ENCODE measurements around the gene USP8.
"Not testable (repeated sequence)": the region's sequence is repeated elsewhere in the genome, so short reads cannot be mapped to it uniquely, and the experiment has no call there.

USP8 gene

GRCh38 chr15:50452927-50453326, 28.7 kb downstream of the USP8 start:
- no peak for DNase-seq

GRCh38 chr15:50458348-50459112, 34.3 kb downstream of the USP8 start:
- DNase-seq = no peak

GRCh38 chr15:50463423-50464358, 39.5 kb downstream of the USP8 start:
- DNase-seq = no peak

GRCh38 chr15:50471072-50471471, 46.9 kb downstream of the USP8 start:
- no peak for DNase-seq

- DNase-seq = no peak
Measured at GRCh38 chr15:50476143-50476542, 51.9 kb downstream of the USP8 start.

GRCh38 chr15:50484781-50485180, 60.6 kb downstream of the USP8 start:
- no peak for DNase-seq

GRCh38 chr15:50485389-50485788, 61.2 kb downstream of the USP8 start:
- DNase-seq = no peak

- no peak for DNase-seq
Measured at GRCh38 chr15:50487287-50487686, 63.1 kb downstream of the USP8 start.

GRCh38 chr15:50493625-50494024, 69.4 kb downstream of the USP8 start:
- no peak for DNase-seq

GRCh38 chr15:50494547-50494946, 70.3 kb downstream of the USP8 start:
- not testable (repeated sequence) for DNase-seq

GRCh38 chr15:50496692-50497091, 72.5 kb downstream of the USP8 start:
- no peak for DNase-seq

- no peak for DNase-seq
Measured at GRCh38 chr15:50500352-50500751, 76.1 kb downstream of the USP8 start.

- no peak for DNase-seq
Measured at GRCh38 chr15:50501815-50502214, 77.6 kb downstream of the USP8 start.

GRCh38 chr15:50503144-50503543, 78.9 kb downstream of the USP8 start:
- DNase-seq = no peak

- not testable (repeated sequence) for DNase-seq
Measured at GRCh38 chr15:50505656-50506055, 81.5 kb downstream of the USP8 start.

GRCh38 chr15:50506121-50506520, 81.9 kb downstream of the USP8 start:
- DNase-seq = no peak

GRCh38 chr15:50513001-50513400, 88.8 kb downstream of the USP8 start:
- DNase-seq = no peak

- DNase-seq = no peak
Measured at GRCh38 chr15:50519740-50520425, 95.7 kb downstream of the USP8 start.

- DNase-seq = no peak
Measured at GRCh38 chr15:50523851-50524251, 99.6 kb downstream of the USP8 start.

- no peak for DNase-seq
Measured at GRCh38 chr15:50531163-50531562, 107.0 kb downstream of the USP8 start.

GRCh38 chr15:50531766-50532165, 107.6 kb downstream of the USP8 start:
- DNase-seq = no peak

- DNase-seq = no peak
Measured at GRCh38 chr15:50542887-50543210, 118.6 kb downstream of the USP8 start.

GRCh38 chr15:50543556-50543955, 119.4 kb downstream of the USP8 start:
- DNase-seq = no peak

All from central memory CD4-positive, alpha-beta T cell (primary cell).